Measurements from ENCODE around the gene MAN2B2. TPM values are rescaled to one million over a fixed set of nuclear protein-coding genes. Genes with fewer than 3 reads are reported as not detected.

MAN2B2 gene
- total RNA-seq, 1 donor from 2014 or later: 32.2 TPM

GRCh38 chr4:6591781-6592180 is 16.8 kb downstream of the MAN2B2 start:
- Mint-ChIP-seq H3K4me1 (ENCODE audit: low read depth, unreplicated experiment) (no peaks in the 10 kb centered on the region), H3K27me3 (ENCODE audit: low read depth, unreplicated experiment) (no peaks in the 10 kb centered on the region), H3K27ac (ENCODE audit: unreplicated experiment) (no peak overlapping the region), H3K4me3 (ENCODE audit: unreplicated experiment) (no peak overlapping the region), H3K9me3 (ENCODE audit: unreplicated experiment) (no peaks in the 10 kb centered on the region), H3K36me3 (ENCODE audit: low read depth, unreplicated experiment) (peaks cover 25% of the 10 kb centered on the region)
- DNase-seq (ENCODE audit: low read depth): no peak
- H3K9me3 ChIP-seq (ENCODE audit: insufficient read depth, low read depth, low read length): no peaks in the 10 kb centered on the region
- H3K27me3 ChIP-seq (ENCODE audit: insufficient read depth, low read length): no peaks in the 10 kb centered on the region
- H3K4me1 ChIP-seq (ENCODE audit: insufficient read depth, low read length): no peaks in the 10 kb centered on the region
- no peak overlapping the region for H3K9ac ChIP-seq (ENCODE audit: low read length)
- H3K27ac ChIP-seq (ENCODE audit: low read depth, low read length): no peak overlapping the region
- H4K20me1 ChIP-seq (ENCODE audit: insufficient read depth, low read length): no peaks in the 10 kb centered on the region
- no peak overlapping the region for H3K4me2 ChIP-seq (ENCODE audit: low read length)
- no peaks in the 10 kb centered on the region for H3K36me3 ChIP-seq (ENCODE audit: insufficient read depth, low read length)
- no peaks in the 10 kb centered on the region for H3K79me2 ChIP-seq (ENCODE audit: insufficient read depth, low read length)
- TF ChIP-seq EZH2 (IDR thresholded peaks at IDR 0.05; ENCODE audit: insufficient read depth, low read length): no peak
- TF ChIP-seq CTCF (IDR thresholded peaks at IDR 0.05; ENCODE audit: insufficient read depth, low read depth, low read length): no peak
- H3K4me3 ChIP-seq (ENCODE audit: insufficient read depth, low read depth, low read length): no peak overlapping the region
- H2AFZ ChIP-seq (ENCODE audit: low read depth, low read length): no peak overlapping the region
- no peak for FAIRE-seq

- H3K4me1 ChIP-seq (ENCODE audit: insufficient read depth, low read length): no peaks in the 10 kb centered on the region
- Mint-ChIP-seq H3K4me1 (ENCODE audit: low read depth, unreplicated experiment) (no peaks in the 10 kb centered on the region), H3K27me3 (ENCODE audit: low read depth, unreplicated experiment) (no peaks in the 10 kb centered on the region), H3K27ac (ENCODE audit: unreplicated experiment) (no peak overlapping the region), H3K36me3 (ENCODE audit: low read depth, unreplicated experiment) (peaks cover 27% of the 10 kb centered on the region), H3K9me3 (ENCODE audit: unreplicated experiment) (no peaks in the 10 kb centered on the region), H3K4me3 (ENCODE audit: unreplicated experiment) (no peak overlapping the region)
- no peaks in the 10 kb centered on the region for H3K79me2 ChIP-seq (ENCODE audit: insufficient read depth, low read length)
- DNase-seq (ENCODE audit: low read depth) (no peak), FAIRE-seq (no peak)
- H3K9me3 ChIP-seq (ENCODE audit: insufficient read depth, low read depth, low read length): no peaks in the 10 kb centered on the region
- no peak overlapping the region for H3K9ac ChIP-seq (ENCODE audit: low read length)
- no peaks in the 10 kb centered on the region for H4K20me1 ChIP-seq (ENCODE audit: insufficient read depth, low read length)
- no peak overlapping the region for H3K4me2 ChIP-seq (ENCODE audit: low read length)
- no peak overlapping the region for H3K4me3 ChIP-seq (ENCODE audit: insufficient read depth, low read depth, low read length)
- H2AFZ ChIP-seq (ENCODE audit: low read depth, low read length): no peak overlapping the region
- no peak overlapping the region for H3K27ac ChIP-seq (ENCODE audit: low read depth, low read length)
- no peaks in the 10 kb centered on the region for H3K36me3 ChIP-seq (ENCODE audit: insufficient read depth, low read length)
- TF ChIP-seq EZH2 (IDR thresholded peaks at IDR 0.05; ENCODE audit: insufficient read depth, low read length): no peak
- no peak for TF ChIP-seq CTCF (IDR thresholded peaks at IDR 0.05; ENCODE audit: insufficient read depth, low read depth, low read length)
- H3K27me3 ChIP-seq (ENCODE audit: insufficient read depth, low read length): no peaks in the 10 kb centered on the region
Measured at GRCh38 chr4:6592804-6593563, 18.0 kb downstream of the MAN2B2 start.

- H3K9me3 Mint-ChIP-seq (ENCODE audit: unreplicated experiment): no peaks in the 10 kb centered on the region
Measured at GRCh38 chr4:6594341-6594740, 19.4 kb downstream of the MAN2B2 start.

More at GRCh38 chr4:6594341-6594740, 19.4 kb downstream of the MAN2B2 start:
- no peaks in the 10 kb centered on the region for H3K36me3 ChIP-seq (ENCODE audit: insufficient read depth, low read length)
- FAIRE-seq (no peak), DNase-seq (ENCODE audit: low read depth) (no peak)
- H3K9me3 ChIP-seq (ENCODE audit: insufficient read depth, low read depth, low read length): no peaks in the 10 kb centered on the region
- no peak overlapping the region for H3K9ac ChIP-seq (ENCODE audit: low read length)
- no peak overlapping the region for H2AFZ ChIP-seq (ENCODE audit: low read depth, low read length)
- no peaks in the 10 kb centered on the region for H3K79me2 ChIP-seq (ENCODE audit: insufficient read depth, low read length)
- H3K27ac Mint-ChIP-seq (ENCODE audit: unreplicated experiment): no peak overlapping the region
- no peak overlapping the region for H3K27ac ChIP-seq (ENCODE audit: low read depth, low read length)
- H3K4me1 ChIP-seq (ENCODE audit: insufficient read depth, low read length): no peaks in the 10 kb centered on the region
- H3K4me3 ChIP-seq (ENCODE audit: insufficient read depth, low read depth, low read length): no peak overlapping the region
- peaks cover 26% of the 10 kb centered on the region for H3K36me3 Mint-ChIP-seq (ENCODE audit: low read depth, unreplicated experiment)
- no peaks in the 10 kb centered on the region for H3K27me3 Mint-ChIP-seq (ENCODE audit: low read depth, unreplicated experiment)
- no peak overlapping the region for H3K4me3 Mint-ChIP-seq (ENCODE audit: unreplicated experiment)
- H3K4me1 Mint-ChIP-seq (ENCODE audit: low read depth, unreplicated experiment): no peaks in the 10 kb centered on the region
- H4K20me1 ChIP-seq (ENCODE audit: insufficient read depth, low read length): no peaks in the 10 kb centered on the region
- H3K4me2 ChIP-seq (ENCODE audit: low read length): no peak overlapping the region
- TF ChIP-seq EZH2 (IDR thresholded peaks at IDR 0.05; ENCODE audit: insufficient read depth, low read length): no peak
- no peak for TF ChIP-seq CTCF (IDR thresholded peaks at IDR 0.05; ENCODE audit: insufficient read depth, low read depth, low read length)
- no peaks in the 10 kb centered on the region for H3K27me3 ChIP-seq (ENCODE audit: insufficient read depth, low read length)

Measured in astrocyte (in vitro differentiated cells and primary cell).